Fibroblast of skin of left biceps (primary cell): Measurements from ENCODE around the gene AQP3.
"Not testable (repeated sequence)": the region's sequence is repeated elsewhere in the genome, so short reads cannot be mapped to it uniquely, and the experiment has no call there.

Source experiments
- DNase-seq, 2 experiments: peaks; one replicate each; pipeline ENCODE4 v3.0.0-alpha.2; 2013; ENCODE audit warnings: low read depth in 2 of 2

Gene AQP3

DNA sequence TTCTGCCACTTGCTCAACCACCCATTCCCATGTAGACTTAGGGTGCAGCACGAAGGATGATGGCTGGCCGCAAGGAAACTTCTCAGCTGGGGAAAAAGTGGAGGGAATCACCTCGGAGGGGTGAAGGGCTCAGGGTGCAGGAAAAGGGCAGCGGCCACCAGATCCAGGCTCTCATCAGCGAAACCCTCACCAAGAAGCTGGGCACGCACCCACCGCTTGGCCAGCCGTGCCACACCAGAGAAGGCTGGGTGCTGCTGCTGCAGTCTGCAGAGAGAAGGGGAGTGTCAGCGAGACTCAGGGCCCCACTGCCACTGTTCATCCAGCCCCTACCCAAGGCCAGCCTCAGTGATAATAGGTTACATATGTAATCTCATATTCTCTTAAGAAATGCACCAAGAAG lies 17.7 kb upstream of the AQP3 start:
- no peak for DNase-seq

DNA sequence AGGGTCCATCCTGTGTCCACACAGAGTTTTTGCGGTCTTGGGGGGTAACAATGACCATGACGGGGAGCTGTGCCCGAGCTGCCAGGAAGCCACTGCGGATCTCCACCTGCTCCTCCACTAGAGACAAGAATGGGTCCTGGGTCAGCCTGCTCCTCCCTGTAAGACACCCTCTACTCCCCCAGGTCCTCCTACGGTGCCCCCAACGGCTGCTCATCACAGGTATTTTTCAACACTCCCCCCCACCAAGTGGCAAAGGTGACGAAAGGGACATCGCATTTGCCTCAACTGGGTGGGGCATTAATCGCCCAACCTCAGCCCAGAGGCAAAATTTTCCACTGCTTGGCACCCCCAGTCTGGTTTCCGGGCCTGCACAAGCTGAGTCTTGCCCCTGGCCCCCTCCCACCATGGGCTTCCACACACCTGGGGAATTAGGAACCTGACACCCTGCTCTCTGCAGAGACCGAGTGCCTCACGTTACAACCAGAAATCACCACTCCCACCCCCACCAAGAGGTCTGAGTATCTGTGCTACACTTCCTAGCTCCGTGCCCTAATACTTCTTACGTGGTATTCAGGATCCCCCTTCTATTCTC lies 16.7 kb upstream of the AQP3 start:
- DNase-seq, result no peak

DNA sequence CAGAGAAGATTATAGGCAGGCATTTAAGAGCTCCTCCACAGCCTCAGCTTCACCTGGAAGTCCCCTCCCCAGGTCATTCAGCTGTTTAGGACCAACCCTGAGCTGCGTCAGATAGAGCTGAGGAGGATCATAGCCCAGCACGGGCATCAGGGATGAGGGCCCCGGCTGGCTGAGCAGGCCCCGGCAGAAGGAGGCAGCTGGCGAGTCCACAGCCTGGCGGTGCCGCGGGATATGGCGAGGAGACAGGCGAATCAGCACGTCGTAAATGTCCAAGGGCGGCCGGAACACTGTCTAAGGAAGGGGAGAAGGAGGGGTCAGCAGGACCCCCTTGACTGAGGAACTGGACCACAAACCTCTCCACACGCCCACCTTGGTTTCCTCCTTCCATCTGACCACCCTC lies 15.8 kb upstream of the AQP3 start:
- no peak for DNase-seq

DNA sequence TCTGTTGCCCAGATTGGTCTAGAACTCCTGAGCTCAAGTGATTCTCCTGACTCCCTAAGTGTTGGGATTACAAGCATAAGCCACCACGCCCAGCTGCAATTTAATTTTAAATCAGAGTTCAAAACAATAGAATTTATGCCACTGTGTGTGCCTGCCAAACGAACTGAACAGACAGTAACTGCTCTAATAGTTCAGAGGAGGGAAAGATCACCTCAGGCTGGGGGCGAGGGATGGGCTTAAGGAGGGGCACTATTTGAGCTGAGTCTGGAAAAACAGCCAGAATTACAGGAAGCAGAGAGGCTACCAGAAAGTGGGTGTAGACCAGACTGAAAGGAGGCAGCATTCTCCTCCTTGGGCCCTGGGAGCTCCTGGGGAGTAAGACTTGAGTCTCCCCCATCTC lies 14.1 kb upstream of the AQP3 start:
- DNase-seq, result no peak

DNA sequence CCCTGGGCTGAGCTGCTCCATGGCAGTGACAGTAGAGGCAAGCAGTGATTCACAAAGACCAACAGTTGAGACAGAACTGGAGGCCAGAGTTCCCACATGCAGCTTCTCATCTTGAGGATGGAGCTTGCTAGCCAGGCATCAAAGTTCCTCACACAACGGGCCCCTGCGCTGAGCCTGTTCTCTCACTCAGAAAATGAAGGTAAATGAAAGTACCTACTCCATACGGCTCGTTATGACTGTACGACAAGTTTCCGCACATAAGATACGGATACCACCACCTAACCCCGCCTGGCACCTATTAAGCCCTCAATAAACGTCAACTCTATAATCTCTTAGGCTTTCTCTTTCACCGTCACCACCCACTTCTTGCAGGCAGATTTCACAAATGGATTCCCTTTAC lies 13.5 kb upstream of the AQP3 start:
- no peak for DNase-seq

DNA sequence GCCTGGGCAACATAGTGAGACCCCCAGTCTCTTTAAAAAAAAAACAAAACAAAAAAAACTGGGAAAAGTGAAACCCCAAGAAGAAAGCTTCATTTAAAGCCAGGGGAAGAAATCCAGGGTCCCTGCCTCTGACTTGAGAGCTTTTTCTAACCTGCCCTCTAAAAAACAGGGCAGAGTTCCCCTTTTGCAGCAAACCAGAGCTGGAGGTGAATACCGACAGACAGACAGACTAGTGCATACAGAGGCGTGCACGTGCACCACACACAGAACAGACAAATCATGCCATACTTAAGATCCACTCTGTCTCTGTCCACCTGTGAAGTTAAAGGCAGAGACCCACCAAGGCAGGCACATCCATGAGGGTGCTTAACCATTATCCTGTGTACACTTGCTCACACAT lies 11.7 kb upstream of the AQP3 start:
- no peak for DNase-seq

DNA sequence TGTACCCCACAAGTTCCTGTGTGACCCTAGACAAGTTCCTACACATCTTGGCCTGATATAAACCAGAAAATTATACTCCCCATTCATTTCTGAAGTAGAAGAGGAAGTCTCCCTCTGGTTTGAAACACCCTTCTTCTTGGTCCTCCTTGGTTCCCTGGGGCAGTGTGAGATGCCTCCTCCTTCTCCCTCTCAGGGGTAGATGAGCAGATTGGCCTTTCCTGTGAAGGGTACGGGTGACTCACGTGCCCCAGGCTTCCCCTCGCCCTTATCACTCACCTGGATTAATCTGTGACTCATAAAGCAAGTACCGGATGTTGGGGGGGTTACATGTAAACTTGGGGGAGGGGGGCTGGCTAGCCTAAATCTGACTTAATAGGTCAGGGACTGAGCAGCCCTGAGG lies 11.1 kb upstream of the AQP3 start:
- DNase-seq, result no peak

DNA sequence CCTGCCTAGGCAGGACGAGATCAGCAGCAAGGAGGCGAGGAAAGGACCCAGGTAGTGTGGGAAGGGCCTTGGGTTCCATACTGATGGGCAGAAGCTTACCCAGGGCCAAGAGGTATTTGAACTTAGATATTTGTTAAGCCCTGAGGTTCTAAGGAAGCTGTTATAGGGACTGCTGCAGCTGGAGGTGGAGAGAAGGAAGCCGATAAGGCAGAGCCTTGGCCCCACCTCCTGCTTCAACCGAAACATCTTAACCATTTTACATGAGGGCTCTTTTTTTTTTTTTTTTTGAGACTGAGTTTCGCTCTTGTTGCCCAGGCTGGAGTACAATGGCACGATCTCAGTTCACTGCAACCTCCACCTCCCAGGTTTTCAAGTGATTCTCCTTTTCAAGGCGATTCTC lies 8.6 kb upstream of the AQP3 start:
- no peak for DNase-seq

DNA sequence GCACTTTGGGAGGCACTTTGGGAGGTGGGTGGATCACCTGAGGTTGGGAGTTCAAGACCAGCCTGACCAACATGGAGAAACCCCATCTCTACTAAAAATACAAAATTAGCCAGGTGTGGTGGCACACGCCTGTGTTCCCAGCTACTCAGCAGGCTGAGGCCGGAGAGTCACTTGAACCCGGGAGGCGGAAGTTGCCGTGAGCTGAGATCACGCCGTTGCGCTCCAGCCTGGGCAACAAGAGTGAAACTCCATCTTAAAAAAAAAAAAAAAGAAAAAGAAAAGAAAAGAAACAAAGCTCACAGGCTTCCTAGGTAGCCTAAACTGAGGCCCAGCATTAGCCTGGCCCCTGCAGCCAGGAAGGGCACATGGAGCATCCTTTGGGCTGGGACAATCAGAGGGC lies 8.1 kb upstream of the AQP3 start:
- not testable (repeated sequence) for DNase-seq

DNA sequence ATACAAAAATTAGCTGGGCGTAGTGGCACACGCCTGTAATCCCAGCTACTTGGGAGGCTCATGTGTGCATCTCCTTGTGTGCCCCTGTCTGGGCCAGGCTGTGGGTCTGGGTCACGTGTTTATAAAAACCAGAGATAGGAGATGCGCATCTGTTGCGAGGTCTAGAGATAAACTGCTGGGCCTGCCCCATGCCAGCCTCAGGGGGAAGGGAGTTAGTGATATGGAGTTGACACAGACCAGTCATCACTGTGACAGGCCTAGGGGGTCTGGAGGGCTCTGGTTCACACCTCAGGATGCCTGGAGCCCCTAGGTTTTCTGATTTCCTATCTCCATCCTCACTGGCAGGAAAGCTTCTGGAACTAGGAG lies 7.3 kb upstream of the AQP3 start:
- DNase-seq, result not testable (repeated sequence)

DNA sequence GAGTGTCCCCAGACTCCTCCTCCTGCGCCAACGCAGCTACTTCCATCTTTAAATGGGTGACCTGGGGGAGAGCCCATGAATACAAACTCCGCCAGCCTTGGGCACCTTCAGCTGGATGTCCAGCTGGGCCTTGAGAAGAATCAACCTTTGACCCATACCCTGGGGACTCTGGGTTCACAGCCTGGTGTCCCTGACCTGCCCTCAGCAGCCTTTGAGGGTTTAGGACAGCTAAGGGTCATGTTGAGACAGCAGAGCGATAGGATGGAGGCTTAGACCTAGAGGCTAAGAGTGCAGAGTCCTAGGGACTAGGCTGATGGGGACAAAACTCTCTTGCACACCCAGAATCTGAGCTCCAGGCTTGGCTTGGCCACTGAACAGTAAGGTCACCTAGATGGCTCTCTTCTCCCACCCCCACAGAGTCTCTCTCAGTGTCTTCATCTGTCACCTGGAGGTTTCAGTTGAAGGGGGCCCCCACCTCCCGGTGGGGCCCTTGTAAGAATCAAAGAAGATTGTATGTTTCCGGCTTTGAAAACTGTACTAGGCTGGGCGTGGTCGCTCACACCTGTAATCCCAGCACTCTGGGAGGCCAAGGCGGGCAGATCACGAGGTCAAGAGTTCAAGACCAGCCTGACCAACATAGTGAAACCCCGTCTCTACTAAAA lies 6.7 kb upstream of the AQP3 start:
- no peak for DNase-seq

DNA sequence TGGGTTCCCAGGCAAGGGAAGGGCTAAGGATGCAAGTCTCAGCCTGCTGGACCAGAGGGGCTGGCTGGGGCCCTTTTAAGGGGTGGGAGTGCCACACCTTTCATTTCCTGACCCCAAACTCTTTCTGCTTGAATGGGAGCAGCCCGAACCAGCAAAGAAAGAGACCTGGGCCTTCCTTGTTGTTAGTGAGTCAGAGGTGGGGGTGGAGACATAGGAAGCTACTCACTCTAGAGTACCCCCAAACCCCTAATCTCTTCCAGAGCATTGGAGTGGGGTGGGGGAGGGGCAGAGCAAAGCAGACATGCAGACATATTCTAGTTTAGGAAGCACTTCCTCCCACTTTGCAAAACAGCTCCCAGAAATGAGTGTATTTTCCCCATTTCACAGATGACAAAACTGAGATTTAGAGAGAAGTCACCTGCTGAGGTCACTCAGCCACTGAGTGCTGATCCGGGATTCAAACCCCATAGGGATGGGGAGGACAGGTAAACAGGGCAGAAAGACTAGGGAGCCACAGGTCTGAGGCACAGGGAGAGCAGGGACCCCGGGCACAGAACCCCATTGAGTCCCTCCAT lies 6.0 kb upstream of the AQP3 start:
- DNase-seq, result no peak

DNA sequence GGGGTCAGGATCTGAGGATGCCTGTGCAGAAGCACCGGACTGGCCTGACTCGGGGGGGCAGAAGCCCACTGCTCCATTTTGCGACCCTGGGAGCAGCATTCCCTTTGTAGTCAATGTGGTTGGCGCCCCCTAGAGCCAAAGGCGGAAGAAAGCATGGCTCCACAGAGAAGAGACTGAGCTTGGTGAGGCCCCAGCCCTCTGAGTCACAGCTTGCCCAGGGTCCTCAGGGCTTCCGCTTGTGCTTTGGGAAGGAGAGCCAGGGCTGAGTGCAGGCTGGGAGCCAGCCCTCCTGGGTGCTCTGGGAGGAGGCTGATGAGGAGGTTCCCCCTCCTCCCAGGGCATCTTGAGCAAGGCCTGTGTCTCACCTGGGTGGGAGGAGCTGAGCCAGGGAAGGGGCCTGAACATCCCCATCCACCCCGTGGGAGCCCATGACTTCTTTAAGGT lies 5.5 kb upstream of the AQP3 start:
- peak; percentile 42 to 43 for DNase-seq

DNA sequence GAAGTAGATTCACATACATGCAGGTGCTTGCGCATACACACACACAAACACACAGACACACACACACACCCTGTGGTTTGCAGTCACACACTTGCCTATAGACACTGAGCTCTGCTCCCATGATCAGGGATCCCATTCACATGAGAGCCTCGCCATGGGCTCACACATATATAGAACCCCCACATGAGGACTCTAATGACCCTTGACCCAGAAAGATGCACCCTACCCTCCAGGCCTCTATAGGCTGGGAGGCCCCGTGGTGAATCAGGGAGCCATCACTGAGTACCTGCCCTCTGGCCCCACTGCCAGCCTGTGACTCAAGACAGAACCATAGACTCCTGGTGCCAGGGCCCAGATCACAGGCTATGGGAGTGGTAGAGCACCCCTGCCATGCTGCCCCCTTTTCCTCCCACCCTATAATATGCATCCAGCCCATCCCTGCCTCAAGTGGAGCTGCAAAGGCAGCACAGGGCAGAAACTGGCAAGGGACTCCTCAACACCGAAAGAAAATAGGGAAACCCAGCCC lies 3.3 kb upstream of the AQP3 start:
- DNase-seq, result no peak

DNA sequence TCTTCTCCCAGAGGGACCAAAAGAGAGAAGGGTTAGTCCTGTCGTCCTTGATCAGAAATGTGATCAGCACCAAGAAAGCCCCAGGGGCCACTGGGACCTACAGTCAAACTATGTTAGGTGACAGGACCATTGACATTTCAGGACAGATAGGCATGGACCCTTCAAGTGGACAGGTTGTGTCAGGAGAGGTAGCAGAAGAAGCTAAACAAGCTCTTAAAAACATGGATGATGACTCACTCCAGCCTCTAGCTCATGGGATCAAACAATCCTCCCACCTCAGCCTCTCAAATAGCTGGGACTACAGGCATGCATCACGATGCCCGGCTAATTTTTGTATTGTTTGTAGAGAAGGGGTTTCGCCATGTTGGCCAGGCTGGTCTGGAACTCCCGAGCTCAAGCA lies 2.3 kb upstream of the AQP3 start:
- no peak for DNase-seq

DNA sequence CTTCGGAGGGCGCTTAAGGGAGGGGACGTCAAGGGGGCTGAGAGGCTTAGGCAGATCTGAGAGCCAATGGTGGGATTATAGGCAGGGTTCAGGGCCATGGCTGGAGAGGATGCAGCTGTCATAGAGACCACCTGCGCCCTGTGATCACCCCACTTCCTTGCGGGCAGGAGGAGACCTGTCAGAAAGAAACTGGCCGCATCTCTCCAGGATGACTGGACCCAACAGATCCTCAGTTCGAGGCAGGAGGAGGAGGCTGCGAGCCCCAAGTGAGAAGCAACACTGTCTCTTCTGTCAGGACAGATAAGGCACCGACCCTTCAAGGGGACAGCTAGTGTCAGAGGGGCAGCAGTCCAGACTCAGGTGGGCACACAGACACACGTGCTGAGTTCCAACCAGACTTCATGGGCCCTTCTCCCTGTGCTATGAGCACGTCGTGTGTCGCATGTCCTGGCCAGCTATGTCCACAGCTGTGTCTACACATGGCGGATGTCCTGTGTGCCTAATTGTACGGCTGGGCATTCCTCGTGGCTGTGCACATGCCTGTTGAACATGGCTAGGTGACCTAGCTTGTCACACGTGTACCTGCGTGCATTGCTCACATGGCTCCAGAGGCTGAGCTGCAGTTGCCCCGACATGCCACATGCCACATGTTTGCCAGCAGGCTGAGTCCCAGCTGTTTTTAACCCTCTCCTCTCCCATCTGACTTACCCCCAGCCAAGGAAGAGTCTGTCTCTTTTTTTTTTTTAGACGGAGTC lies 583 bp upstream of the AQP3 start:
- DNase-seq, result no peak

DNA sequence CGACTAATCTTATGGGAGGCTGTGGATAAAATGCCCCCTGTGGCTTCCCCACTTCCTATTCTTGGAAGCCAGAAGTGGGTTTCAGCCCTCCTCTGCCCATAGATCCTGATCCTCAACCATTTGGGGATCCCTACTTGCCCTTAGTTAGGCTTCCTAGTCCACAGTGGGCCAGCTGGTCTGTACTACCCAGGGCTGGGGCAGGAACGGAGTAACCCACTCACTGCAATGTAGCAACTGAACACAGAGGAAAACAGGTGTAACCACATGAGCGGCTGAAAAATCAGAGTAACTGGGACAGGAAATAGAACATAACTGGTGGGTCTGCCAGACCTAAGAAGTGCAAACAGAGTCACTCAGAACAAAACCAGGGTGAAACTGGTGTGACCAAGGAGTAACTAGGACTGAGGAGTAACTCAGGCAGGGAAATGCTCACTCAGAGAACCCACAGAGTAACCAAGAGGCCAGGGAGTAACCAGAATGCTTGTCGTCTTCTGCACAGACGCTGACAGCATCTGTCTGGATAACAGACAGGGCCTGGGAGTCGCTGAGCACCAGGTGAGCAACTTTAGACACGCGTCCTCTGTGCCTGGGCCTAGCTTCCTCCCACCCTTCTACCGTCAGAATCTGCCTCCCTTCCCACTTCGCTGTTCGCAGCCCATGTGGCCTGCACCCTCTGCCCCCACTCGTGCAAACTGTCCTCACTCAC lies 1.0 kb downstream of the AQP3 start:
- no peak for DNase-seq

DNA sequence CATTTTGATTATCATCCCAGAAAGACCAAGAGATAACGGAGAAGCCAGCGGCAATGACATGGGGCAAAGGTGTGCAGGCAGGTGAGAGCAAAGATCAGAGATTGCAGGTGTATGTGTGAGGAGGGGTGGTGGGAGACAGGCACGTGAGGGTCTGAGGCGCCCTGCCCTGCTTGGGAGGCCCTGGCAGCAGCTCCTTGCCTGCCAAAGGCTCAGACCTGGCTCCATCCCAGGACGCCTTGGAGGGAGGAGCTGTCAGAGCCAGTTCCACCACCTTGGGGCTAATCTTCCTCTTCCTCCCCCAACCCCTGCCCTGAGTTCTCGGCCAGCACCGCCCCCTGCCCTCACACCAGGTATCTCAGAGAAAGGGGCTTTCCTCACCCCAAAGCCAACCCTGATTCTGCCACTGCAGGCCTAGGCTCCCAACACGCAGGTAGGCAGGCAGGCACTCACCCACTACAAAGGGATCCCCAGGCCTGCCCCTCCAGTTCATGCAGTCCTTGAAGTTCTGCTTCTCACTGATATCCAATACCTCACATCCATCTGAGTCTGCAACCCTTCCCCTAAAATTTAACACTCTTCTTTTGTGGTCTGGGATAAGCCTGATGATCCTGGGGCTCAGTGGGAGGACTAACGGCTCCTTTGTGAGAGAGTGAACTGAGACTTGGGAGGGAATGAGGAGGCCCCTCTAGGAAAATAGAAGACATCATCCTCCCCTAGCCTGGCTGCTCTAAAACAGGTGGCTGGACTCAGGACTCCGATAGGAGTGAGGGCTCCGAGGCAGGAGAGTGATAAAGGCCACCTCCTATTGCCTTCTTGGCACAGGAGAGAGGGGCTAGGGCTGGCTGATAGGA lies 1.8 kb downstream of the AQP3 start:
- no peak for DNase-seq

DNA sequence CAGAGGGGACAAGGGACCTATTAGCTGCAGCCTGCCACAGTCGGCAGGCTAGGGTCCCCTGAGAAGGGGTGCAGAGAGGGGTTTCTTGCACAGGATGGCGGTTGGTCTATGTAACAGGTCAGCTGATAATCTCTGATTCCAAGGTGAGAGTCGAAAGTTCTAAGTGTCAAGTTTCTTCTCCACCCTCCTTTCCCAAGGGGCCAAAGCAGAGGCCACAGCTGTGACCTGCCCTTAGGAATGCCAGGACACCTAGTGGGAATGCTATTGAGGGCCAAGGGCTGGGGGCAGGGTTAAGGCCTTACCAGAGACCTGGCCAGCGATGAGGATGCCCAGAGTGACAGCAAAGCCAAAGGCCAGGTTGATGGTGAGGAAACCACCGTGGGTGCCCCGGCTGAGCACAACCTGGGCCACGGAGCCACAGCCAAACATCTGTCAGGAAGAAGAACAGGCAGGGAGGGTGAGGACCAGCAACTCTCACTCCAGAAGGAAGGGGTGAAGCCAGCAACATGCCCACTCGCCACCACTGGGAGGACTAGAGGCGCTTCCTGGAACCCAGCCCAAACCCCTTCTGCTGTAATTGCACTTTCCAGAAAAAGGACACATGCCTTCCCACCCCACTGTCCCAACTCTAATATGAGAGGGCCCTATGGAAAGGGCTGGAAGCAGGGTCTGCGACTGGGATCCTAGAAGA lies 3.8 kb downstream of the AQP3 start:
- no peak for DNase-seq

DNA sequence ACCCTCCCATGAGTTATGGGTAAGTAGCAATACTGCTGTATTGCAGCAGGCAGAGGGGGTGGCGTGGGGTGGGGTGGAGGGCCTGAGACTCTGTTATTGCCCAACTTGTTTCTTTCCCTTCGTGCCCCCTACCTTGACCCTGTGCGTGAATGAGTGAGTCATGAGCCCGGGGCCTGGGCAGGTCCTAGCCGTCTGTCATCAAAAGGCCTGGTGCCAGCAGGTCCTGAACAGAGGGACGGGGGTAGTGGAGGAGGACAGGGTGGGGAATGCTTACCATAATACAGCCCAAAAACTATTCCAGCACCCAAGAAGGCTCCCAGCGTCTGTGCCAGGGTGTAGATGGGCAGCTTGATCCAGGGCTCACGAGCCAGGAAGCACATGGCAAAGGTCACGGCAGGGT lies 4.3 kb downstream of the AQP3 start:
- DNase-seq, result no peak

DNA sequence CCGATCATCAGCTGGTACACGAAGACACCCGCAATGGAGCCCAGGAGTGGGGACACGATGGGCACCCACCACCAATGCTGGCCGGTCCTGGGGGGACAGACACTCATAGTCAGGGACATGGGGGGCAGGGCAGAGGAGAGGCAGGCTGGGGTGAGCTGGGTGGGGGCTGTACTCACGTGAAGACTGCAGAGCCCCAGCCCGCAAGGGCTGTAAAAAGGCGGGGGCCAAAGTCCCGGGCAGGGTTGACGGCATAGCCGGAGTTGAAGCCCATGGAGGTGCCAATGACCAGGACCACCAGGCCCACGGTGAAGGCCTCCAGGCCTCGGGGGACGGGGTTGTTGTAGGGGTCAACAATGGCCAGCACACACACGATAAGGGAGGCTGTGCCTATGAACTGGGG lies 5.3 kb downstream of the AQP3 start:
- no peak for DNase-seq
